Right lobe of liver (tissue), 6 donors: Measurements from ENCODE around the gene COMP. TPM values are rescaled to one million over a fixed set of nuclear protein-coding genes. Genes with fewer than 3 reads are reported as not detected.

Experiments used
- ATAC-seq, 4 donors: fragments of 200-7000 bp; cut with Tn5 transposase; one replicate each; pipeline ENCODE4 v1.9.1; 2020; ENCODE audit warnings: mild to moderate bottlenecking in 4 of 4, moderate library complexity in 4 of 4
- DNase-seq, 3 donors: peaks; one replicate each; pipeline ENCODE4 v3.0.0-alpha.2; 2020
- H3K27ac ChIP-seq, 3 donors: fragments of 200-600 bp; one replicate each; pipeline ENCODE4 v1.8.0; 2022
- H3K27me3 ChIP-seq, 2 donors: fragments of 200-600 bp; one replicate each; pipeline ENCODE4 v1.8.0; 2022
- H3K36me3 ChIP-seq, 4 donors: fragments of 200-600 bp; sonication (generic) in 1 of 4; one replicate each; pipeline versions ENCODE4 v1.5.1 to v1.8.0; 2017 to 2022; ENCODE audit warnings: control low read depth in 1 of 4
- H3K4me1 ChIP-seq, 4 donors: fragments of 200-600 bp; sonication (generic) in 1 of 4; one replicate each; pipeline versions ENCODE4 v1.5.1 to v1.8.0; 2017 to 2022; ENCODE audit warnings: control low read depth in 1 of 4
- H3K4me3 ChIP-seq, 3 donors: fragments of 200-600 bp; one replicate each; pipeline ENCODE4 v1.8.0; 2022
- H3K9me3 ChIP-seq, 4 donors: fragments of 200-600 bp; sonication (generic) in 1 of 4; one replicate each; pipeline versions ENCODE4 v1.5.1 to v1.8.0; 2017 to 2022; ENCODE audit warnings: control low read depth in 1 of 4
- CTCF ChIP-seq, 4 donors: fragments of 200-600 bp in 3 of 4; fragments of 450-650 bp in 1 of 4; IDR thresholded peaks; one replicate each; pipeline versions ENCODE4 v1.5.1 to v1.8.0; 2016 to 2022; ENCODE audit warnings: antibody characterized with exemption in 4 of 4, mild to moderate bottlenecking in 2 of 4
- POLR2A ChIP-seq: fragments of 450-650 bp; IDR thresholded peaks from one replicate; pipeline ENCODE4 v1.6.1; 2017; ENCODE audit warnings: antibody characterized with exemption, mild to moderate bottlenecking
- WGBS: methylation state at CpG from one replicate; pipeline ENCODE4 v1.1.6; 2018; ENCODE audit warnings: low coverage, low lambda C conversion rate; ENCODE audit not compliant: insufficient coverage; ENCODE audit errors: missing lambda C conversion rate; 5-methylcytosine and 5-hydroxymethylcytosine counted together
- intact Hi-C, 2 donors: fragments of 100-400 bp; cut with DNase I; formaldehyde crosslinking; loops; one replicate each; pipeline versions ENCODE4 v1.11.2 to v1.14.1; 2022
- total RNA-seq, 6 experiments: library from RNA; depleted of rRNA in 2 of 6; stranded (reverse); fragments of >200 nt in 2 of 6; fragmentation: NEBNext Ultra II Directional in 3 of 6; extraction: Animal tissue kit (Norgen Biotek cat#: 25700) in 3 of 6; gene quantifications; one replicate each; pipeline versions ENCODE4 v1.1.0 to v1.2.4, GENCODE V29; 2016 to 2023
- donor health status: DM: no; HTN: yes; CAD: no.
- donor health status: DM: no; HTN: no; CAD: no.
- donor health status: DM: no; HTN: no; CAD: no.
- donor health status: DM: no; HTN: yes; CAD: no.
- donor health status: DM: no; HTN: yes; CAD: no.

Gene COMP
- total RNA-seq, 6 experiments from 2014 or later: 0.11 to 0.31 TPM; not detected in 4

DNA sequence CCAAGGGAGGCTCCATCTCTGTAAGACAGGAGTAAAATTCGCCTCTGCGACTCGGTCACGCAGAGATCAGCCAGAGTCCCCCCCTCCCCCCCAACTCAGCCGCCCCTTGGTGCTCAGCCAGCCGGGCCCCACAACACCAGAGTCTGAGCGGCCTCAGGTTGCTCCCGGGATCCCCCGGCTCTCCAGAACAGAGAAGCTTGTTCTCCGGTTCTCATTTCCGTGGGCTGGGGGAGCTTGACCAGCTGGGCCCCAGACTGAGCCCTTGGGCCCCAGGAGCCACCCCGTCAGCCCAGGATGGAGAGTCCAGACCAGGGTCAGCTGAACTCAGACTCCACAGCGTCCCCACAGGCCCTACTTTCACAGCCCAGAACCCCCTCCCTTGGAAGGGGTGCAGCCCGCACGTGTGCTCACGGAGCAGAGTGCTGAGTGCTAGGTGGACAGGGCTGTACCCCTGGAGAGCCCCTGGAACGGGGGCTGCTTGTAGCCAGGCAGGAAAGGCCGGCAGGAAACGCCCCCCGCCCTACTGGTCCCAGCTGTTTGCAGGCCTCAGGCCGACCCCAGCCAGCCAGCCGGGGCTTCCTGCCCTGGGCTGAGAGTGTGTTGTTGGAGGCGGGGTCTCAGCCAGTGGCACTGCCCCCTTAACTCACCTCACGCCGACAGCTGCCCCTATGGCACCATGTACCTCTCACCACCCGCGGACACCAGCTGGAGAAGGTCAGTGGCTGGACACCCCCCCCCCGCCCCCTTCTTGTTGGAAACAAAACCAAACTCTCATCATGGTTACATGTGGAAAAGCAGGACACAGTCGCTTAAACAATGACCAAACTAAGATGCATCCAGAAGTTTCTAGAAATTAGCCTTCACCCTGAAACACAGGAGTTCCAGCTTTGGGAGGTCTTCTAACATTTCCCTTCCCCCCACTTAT, 44.4 kb downstream of the COMP start:
- Histone ChIP-seq H3K27ac (no peak overlapping the region), H3K4me3 (no peak overlapping the region), H3K4me1 (no peaks in the 10 kb centered on the region), H3K27me3 (no peaks in the 10 kb centered on the region), H3K36me3 (peaks cover 0 to 2% (median 0%) of the 10 kb centered on the region in 4 donors), H3K9me3 (no peaks in the 10 kb centered on the region)
- intact Hi-C loops: no loop called here
- TF ChIP-seq CTCF (IDR thresholded peaks at IDR 0.05) (no peak), POLR2A (no peak)
- WGBS: 85% methylated on average over 5 of the region's 29 CpGs
- DNase-seq (no peak), ATAC-seq (no peak)

- no peak for ATAC-seq
- intact Hi-C loops: no loop called here
- WGBS: no CpG with 5 or more reads among the region's 5 CpGs
- no peaks in the 10 kb centered on the region for H3K9me3 ChIP-seq
- H3K36me3 ChIP-seq: no peaks in the 10 kb centered on the region
- H3K27me3 ChIP-seq: no peaks in the 10 kb centered on the region
- H3K4me3 ChIP-seq: no peak overlapping the region
- DNase-seq: no peak
- TF ChIP-seq POLR2A: no peak
- TF ChIP-seq CTCF (IDR thresholded peaks at IDR 0.05): no peak
- no peak overlapping the region for H3K27ac ChIP-seq
- H3K4me1 ChIP-seq: no peaks in the 10 kb centered on the region
These were observed 45.2 kb downstream of the COMP start for GRCh38 chr19:18745931-18746330.

GRCh38 chr19:18745012-18745735, 45.9 kb downstream of the COMP start:
- intact Hi-C loops: no loop called here
- TF ChIP-seq POLR2A: no peak
- no CpG with 5 or more reads among the region's 26 CpGs for WGBS
- Histone ChIP-seq H3K4me3 (no peak overlapping the region), H3K36me3 (no peaks in the 10 kb centered on the region), H3K4me1 (no peaks in the 10 kb centered on the region), H3K9me3 (no peaks in the 10 kb centered on the region), H3K27me3 (no peaks in the 10 kb centered on the region), H3K27ac (no peak overlapping the region)
- peak in 1 of 4 donors; percentile 4 for ATAC-seq
- no peak for DNase-seq

GRCh38 chr19:18743784-18744418, 47.2 kb downstream of the COMP start:
- ATAC-seq: no peak

More at GRCh38 chr19:18743784-18744418, 47.2 kb downstream of the COMP start:
- Histone ChIP-seq H3K27ac (no peak overlapping the region), H3K9me3 (no peaks in the 10 kb centered on the region), H3K4me1 (no peaks in the 10 kb centered on the region), H3K36me3 (no peaks in the 10 kb centered on the region), H3K4me3 (no peak overlapping the region), H3K27me3 (no peaks in the 10 kb centered on the region)
- WGBS: 96% methylated on average over 8 of the region's 36 CpGs
- DNase-seq: no peak
- no peak for TF ChIP-seq CTCF (IDR thresholded peaks at IDR 0.05)
- intact Hi-C loops: no loop called here
